T-cell (primary cell): Measurements from ENCODE around the gene TOMM22. TPM values are rescaled to one million over a fixed set of nuclear protein-coding genes. Genes with fewer than 3 reads are reported as not detected.

Experiments used
- ATAC-seq, 4 experiments: fragments of 200-7000 bp in 3 of 4; fragments of 150-1000 bp in 1 of 4; cut with Tn5 transposase; replicated peaks in 1 of 4; 1 replicate in 3 of 4; 2 replicates in 1 of 4; pipeline ENCODE4 v1.10.0; 2021; ENCODE audit warnings: moderate library complexity in 3 of 4, mild to moderate bottlenecking in 2 of 4, moderate number of reproducible peaks in 1 of 4
- CTCF ChIA-PET, 2 donors: fragments of 300-600 bp; sonication (Branson Sonifier 250); formaldehyde crosslinking; loops; one replicate each; lab custom pipeline; 2022; ENCODE audit warnings: antibody characterized with exemption in 2 of 2; lab: Charles Lee
- POLR2A ChIA-PET, 2 donors: fragments of 300-600 bp; sonication (Branson Sonifier 250); formaldehyde crosslinking; loops; one replicate each; lab custom pipeline; 2022; ENCODE audit warnings: antibody characterized with exemption in 2 of 2; lab: Charles Lee
- DNase-seq, 35 experiments: peaks; one replicate each; pipeline versions ENCODE4 v3.0.0 to v3.0.0-alpha.2; 2013 to 2023
- H3K27ac ChIP-seq: one replicate; pipeline ENCODE4 v1.5.1; 2013; ENCODE audit warnings: low read length
- H3K27me3 ChIP-seq, 2 experiments: replicated peaks in 1 of 2; 1 replicate in 1 of 2; 2 replicates in 1 of 2; pipeline versions ENCODE4 v1.6.1 to v1.7.0; 2013; ENCODE audit warnings: low read length in 1 of 2, mixed read lengths in 1 of 2; ENCODE audit not compliant: control insufficient read depth in 2 of 2, insufficient read depth in 2 of 2; ENCODE audit errors: extremely low read depth in 1 of 2
- H3K36me3 ChIP-seq, 2 donors: 1 replicate in 1 of 2; 2 replicates in 1 of 2; pipeline versions ENCODE4 v1.6.1 to v1.7.0; 2013; ENCODE audit warnings: low read length in 1 of 2; ENCODE audit not compliant: control insufficient read depth in 2 of 2, insufficient read depth in 1 of 2; ENCODE audit errors: extremely low read depth in 1 of 2
- H3K4me1 ChIP-seq, 2 experiments: 1 replicate in 1 of 2; 2 replicates in 1 of 2; pipeline versions ENCODE4 v1.6.1 to v1.7.0; 2013; ENCODE audit warnings: low read length in 2 of 2, mixed read lengths in 1 of 2; ENCODE audit not compliant: insufficient read depth in 2 of 2, control insufficient read depth in 1 of 2; ENCODE audit errors: extremely low read depth in 1 of 2
- H3K4me3 ChIP-seq, 2 donors: 1 replicate in 1 of 2; 2 replicates in 1 of 2; pipeline versions ENCODE4 v1.5.1 to v1.7.0; 2013; ENCODE audit warnings: mild to moderate bottlenecking in 2 of 2, low read length in 1 of 2, moderate library complexity in 1 of 2; ENCODE audit not compliant: control insufficient read depth in 1 of 2; ENCODE audit errors: extremely low read depth in 1 of 2
- H3K9me3 ChIP-seq: 2 replicates; pipeline ENCODE4 v1.7.0; 2013
- H3K27ac Mint-ChIP-seq, 2 donors: one replicate each; pipeline ENCODE4 v1.8.0; 2020 to 2021; ENCODE audit warnings: mild to moderate bottlenecking in 2 of 2, mixed read lengths in 2 of 2
- H3K27me3 Mint-ChIP-seq, 2 donors: one replicate each; pipeline ENCODE4 v1.8.0; 2021 to 2022; ENCODE audit warnings: mixed read lengths in 2 of 2
- H3K36me3 Mint-ChIP-seq: one replicate; pipeline ENCODE4 v1.8.0; 2021; ENCODE audit warnings: mixed read lengths
- H3K4me1 Mint-ChIP-seq, 3 donors: one replicate each; pipeline ENCODE4 v1.8.0; 2020 to 2022; ENCODE audit warnings: mixed read lengths in 3 of 3, mild to moderate bottlenecking in 1 of 3
- H3K4me3 Mint-ChIP-seq, 3 donors: one replicate each; pipeline ENCODE4 v1.8.0; 2020 to 2022; ENCODE audit warnings: mild to moderate bottlenecking in 3 of 3, mixed read lengths in 3 of 3, moderate library complexity in 3 of 3
- H3K9me3 Mint-ChIP-seq, 3 donors: one replicate each; pipeline ENCODE4 v1.8.0; 2020 to 2022; ENCODE audit warnings: mixed read lengths in 3 of 3
- WGBS: methylation state at CpG from one replicate; pipeline ENCODE4 v1.1.5; 2013; ENCODE audit warnings: missing lambda C conversion rate; ENCODE audit not compliant: insufficient coverage; 5-methylcytosine and 5-hydroxymethylcytosine counted together
- total RNA-seq, 35 experiments: library from RNA in 6 of 35; stranded (reverse) in 6 of 35; fragments of 120-200 nt in 1 of 35; gene quantifications; one replicate each; pipeline versions ENCODE4 v1.2.1 to v1.2.4 and lab custom pipeline; 2013 to 2026

TOMM22 gene
- total RNA-seq, 5 donors from 2014 or later (not counting 1 experiment from before 2014, with no cell fraction given) = 52.4 to 58.1 (median 53.3) TPM

DNA sequence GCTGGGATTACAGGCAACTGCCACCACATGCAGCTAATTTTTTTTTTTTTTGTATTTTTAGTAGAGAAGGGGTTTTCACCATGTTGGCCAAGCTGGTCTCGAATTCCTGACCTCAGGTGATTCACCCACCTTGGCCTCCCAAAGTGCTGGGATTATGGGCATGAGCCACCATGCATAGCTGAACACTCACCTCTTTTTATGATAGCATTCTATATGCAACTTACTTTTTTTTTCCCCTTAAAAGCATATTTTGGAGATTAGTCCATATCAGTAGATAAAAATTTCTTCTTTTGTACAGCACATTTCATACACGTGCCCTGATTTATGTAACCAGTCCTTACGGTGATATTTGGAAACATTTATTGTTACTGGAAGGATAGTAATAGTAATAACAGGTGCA is 38.6 kb downstream of the TOMM22 start:
- H3K36me3 Mint-ChIP-seq = peaks cover 56% of the 10 kb centered on the region
- H3K9me3 Mint-ChIP-seq = no peaks in the 10 kb centered on the region
- Histone ChIP-seq H3K9me3 (no peaks in the 10 kb centered on the region), H3K4me1 (peaks cover 0 to 4% of the 10 kb centered on the region in 2 experiments), H3K36me3 (peaks cover 9 to 81% of the 10 kb centered on the region in 2 donors), H3K4me3 (no peak overlapping the region), H3K27ac (no peak overlapping the region), H3K27me3 (no peaks in the 10 kb centered on the region)
- H3K27ac Mint-ChIP-seq = no peak overlapping the region
- H3K4me1 Mint-ChIP-seq = peaks cover 13 to 18% (median 14%) of the 10 kb centered on the region in 3 donors
- ATAC-seq = no peak
- no peak overlapping the region for H3K4me3 Mint-ChIP-seq
- CTCF ChIA-PET = no interaction called here
- no CpG with 5 or more reads among the region's 3 CpGs for WGBS
- POLR2A ChIA-PET = interaction anchor here (0.7 kb wide), 2 partner anchors 8 to 19 kb away, joined by 4 read pairs; no protein-coding TSS in a partner anchor
- H3K27me3 Mint-ChIP-seq = no peaks in the 10 kb centered on the region
- no peak for DNase-seq

DNA sequence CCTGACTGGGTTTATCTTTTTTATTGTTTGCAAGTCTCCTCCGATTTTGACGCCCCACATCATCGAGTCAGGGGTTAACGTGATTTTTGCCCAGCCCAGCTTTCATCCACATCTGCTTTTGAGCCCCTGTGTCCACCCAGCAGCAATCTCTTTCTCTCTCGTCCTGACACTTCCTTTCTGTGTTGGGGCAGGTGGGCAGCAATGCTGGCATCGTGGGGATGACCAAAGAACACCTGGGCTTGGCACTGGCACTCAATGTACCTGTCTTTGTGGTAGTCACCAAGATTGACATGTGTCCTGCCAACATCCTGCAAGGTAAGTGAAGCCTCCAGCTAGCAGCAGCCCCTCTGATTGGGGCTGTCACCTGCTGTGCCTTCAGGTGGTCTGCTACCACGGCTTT is 39.8 kb downstream of the TOMM22 start:
- H3K27ac Mint-ChIP-seq = no peak overlapping the region
- DNase-seq (no peak), ATAC-seq (no peak)
- peaks cover 59% of the 10 kb centered on the region for H3K36me3 Mint-ChIP-seq
- Histone ChIP-seq H3K27ac (no peak overlapping the region), H3K4me3 (no peak overlapping the region), H3K4me1 (no peaks in the 10 kb centered on the region), H3K36me3 (peaks cover 10 to 81% of the 10 kb centered on the region in 2 donors), H3K27me3 (no peaks in the 10 kb centered on the region), H3K9me3 (no peaks in the 10 kb centered on the region)
- ChIA-PET CTCF (interaction anchor here in 1 of 2 donors (0.9 to 1.6 kb wide), 2 partner anchors 14 to 16 kb away, joined by 3 to 6 read pairs; partner anchors contain the start of gene GTPBP1), POLR2A (interaction anchor here (0.6 to 0.9 kb wide), 2 partner anchors 9 to 34 kb away, joined by 4 to 7 read pairs; no protein-coding TSS in a partner anchor)
- 98% methylated on average over 6 of the region's 7 CpGs for WGBS
- H3K27me3 Mint-ChIP-seq = no peaks in the 10 kb centered on the region
- peaks cover 12 to 17% (median 12%) of the 10 kb centered on the region in 3 donors for H3K4me1 Mint-ChIP-seq
- H3K9me3 Mint-ChIP-seq = no peaks in the 10 kb centered on the region
- no peak overlapping the region for H3K4me3 Mint-ChIP-seq

DNA sequence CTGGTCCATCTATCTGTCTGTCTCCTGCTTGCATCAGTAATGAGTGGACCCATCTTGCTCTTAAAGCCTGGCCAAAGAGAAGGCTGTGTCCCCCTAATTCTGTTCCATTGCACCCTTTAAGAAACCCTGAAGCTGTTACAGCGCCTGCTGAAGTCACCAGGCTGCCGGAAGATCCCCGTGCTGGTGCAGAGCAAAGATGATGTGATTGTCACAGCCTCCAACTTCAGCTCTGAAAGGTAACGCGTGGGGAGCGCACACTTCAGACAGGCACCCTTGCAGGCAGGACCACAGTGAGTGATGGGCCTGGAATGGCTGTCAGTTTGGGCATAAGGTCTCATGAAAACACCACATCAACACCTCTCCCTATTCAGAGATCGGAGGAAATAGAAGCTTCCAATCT is 42.4 kb downstream of the TOMM22 start:
- Histone ChIP-seq H3K4me1 (peaks cover 0 to 6% of the 10 kb centered on the region in 2 experiments), H3K27ac (no peak overlapping the region), H3K9me3 (no peaks in the 10 kb centered on the region), H3K36me3 (peaks cover 27 to 85% of the 10 kb centered on the region in 2 donors), H3K4me3 (no peak overlapping the region), H3K27me3 (no peaks in the 10 kb centered on the region)
- ChIA-PET POLR2A (interaction anchor here in 1 of 2 donors (1.2 to 1.4 kb wide), 2 partner anchors 10 to 15 kb away, joined by 3 read pairs; no protein-coding TSS in a partner anchor), CTCF (interaction anchor here (0.6 to 2.1 kb wide), 13 partner anchors 8 to 279 kb away, joined by 3 to 10 read pairs (median 3); partner anchors contain the start of gene GTPBP1 (in 1 of the 2))
- DNase-seq = no peak
- ATAC-seq = no peak
- Mint-ChIP-seq H3K4me3 (no peak overlapping the region), H3K27me3 (no peaks in the 10 kb centered on the region), H3K27ac (peak overlapping the region in 1 of 2 donors; percentile 31), H3K4me1 (peaks cover 8 to 10% (median 10%) of the 10 kb centered on the region in 3 donors), H3K36me3 (peaks cover 70% of the 10 kb centered on the region), H3K9me3 (no peaks in the 10 kb centered on the region)
- 91% methylated on average over 4 of the region's 7 CpGs for WGBS

GRCh38 chr22:38724926-38725571 is 43.3 kb downstream of the TOMM22 start:
- POLR2A ChIA-PET = interaction anchor here in 1 of 2 donors (0.6 to 1.4 kb wide), 3 partner anchors 10 to 1561 kb away, joined by 3 read pairs; no protein-coding TSS in a partner anchor
- Mint-ChIP-seq H3K4me1 (peaks cover 8 to 11% (median 11%) of the 10 kb centered on the region in 3 donors), H3K27me3 (no peaks in the 10 kb centered on the region), H3K36me3 (peaks cover 74% of the 10 kb centered on the region), H3K4me3 (no peak overlapping the region), H3K9me3 (no peaks in the 10 kb centered on the region), H3K27ac (peak overlapping the region; percentile 83 to 84)
- WGBS = 75% methylated on average over 3 of the region's 3 CpGs
- peaks cover 0 to 8% of the 10 kb centered on the region in 2 experiments for H3K4me1 ChIP-seq
- H3K27me3 ChIP-seq = no peaks in the 10 kb centered on the region
- no peaks in the 10 kb centered on the region for H3K9me3 ChIP-seq
- H3K27ac ChIP-seq = no peak overlapping the region
- CTCF ChIA-PET = interaction anchor here (0.6 to 2.1 kb wide), 19 partner anchors 8 to 278 kb away, joined by 3 to 10 read pairs (median 3); partner anchors contain the start of genes GTPBP1 (in 1 of the 2) and TOMM22 (in 1 of the 2)
- ATAC-seq = peak; percentile 58 to 81 (median 65)
- H3K4me3 ChIP-seq = no peak overlapping the region
- DNase-seq = peak in 27 of 35 experiments; percentile 19 to 69 (median 35)
- peaks cover 33 to 89% of the 10 kb centered on the region in 2 donors for H3K36me3 ChIP-seq

GRCh38 chr22:38725900-38726655 is 44.3 kb downstream of the TOMM22 start:
- Mint-ChIP-seq H3K27ac (peak overlapping the region in 1 of 2 donors; percentile 3), H3K4me3 (no peak overlapping the region), H3K9me3 (no peaks in the 10 kb centered on the region), H3K36me3 (peaks cover 80% of the 10 kb centered on the region), H3K27me3 (no peaks in the 10 kb centered on the region), H3K4me1 (peaks cover 8 to 22% (median 14%) of the 10 kb centered on the region in 3 donors)
- ChIA-PET CTCF (interaction anchor here (0.5 to 1.6 kb wide), 4 partner anchors 21 to 122 kb away, joined by 3 to 10 read pairs (median 4); partner anchors contain the start of gene GTPBP1 (in 1 of the 2)), POLR2A (interaction anchor here in 1 of 2 donors (1.0 kb wide), 1 partner anchor 47 kb away, joined by 3 read pairs; no protein-coding TSS in a partner anchor)
- WGBS = 91% methylated on average over 11 of the region's 18 CpGs
- Histone ChIP-seq H3K27me3 (no peaks in the 10 kb centered on the region), H3K36me3 (peaks cover 38 to 96% of the 10 kb centered on the region in 2 donors), H3K9me3 (no peaks in the 10 kb centered on the region), H3K4me1 (peaks cover 0 to 17% of the 10 kb centered on the region in 2 experiments), H3K4me3 (no peak overlapping the region), H3K27ac (no peak overlapping the region)
- DNase-seq (no peak), ATAC-seq (no peak)
